IMR-90 (cell line): ENCODE results near the gene SLC9A3. TPM values are rescaled to one million over a fixed set of nuclear protein-coding genes. Genes with fewer than 3 reads are reported as not detected.

Experiments used
- ATAC-seq: fragments of 200-7000 bp; cut with Tn5 transposase; 2 replicates; pipeline ENCODE4 v1.9.1; 2020; ENCODE audit warnings: low read depth, mild to moderate bottlenecking, moderate library complexity
- BruUV-seq: library from RNA; stranded (reverse); fragments of 400-500 nt; replicated peaks from 2 replicates; lab custom pipeline; 2021; lab: Mats Ljungman, UMichigan
- CTCF ChIA-PET: fragments of 300-600 bp; formaldehyde crosslinking; extraction: SDS; loops from one replicate; lab custom pipeline; 2021; ENCODE audit warnings: antibody characterized with exemption; lab: Yijun Ruan, JAX
- POLR2A ChIA-PET: fragments of 300-600 bp; sonication (Branson Sonifier 250); formaldehyde crosslinking; loops from one replicate; lab custom pipeline; 2022; ENCODE audit warnings: antibody characterized with exemption; ENCODE audit not compliant: unreplicated experiment; lab: Charles Lee
- DNase-seq: peaks from one replicate; pipeline ENCODE4 v3.0.0; 2013
- H2AFZ ChIP-seq: replicated peaks from 2 replicates; pipeline ENCODE3; 2013; ENCODE audit warnings: low read length, mild to moderate bottlenecking; ENCODE audit not compliant: poor library complexity
- H2AK5ac ChIP-seq: 2 replicates; pipeline ENCODE4 v1.6.1; 2013; ENCODE audit warnings: low read depth, low read length, inconsistent platforms
- H2AK9ac ChIP-seq: replicated peaks from 2 replicates; pipeline ENCODE3; 2013; ENCODE audit warnings: mild to moderate bottlenecking, low read depth, low read length, moderate library complexity; ENCODE audit not compliant: poor library complexity
- H2BK120ac ChIP-seq: 2 replicates; pipeline ENCODE4 v1.6.1; 2013; ENCODE audit warnings: low read depth, low read length, inconsistent platforms
- H2BK15ac ChIP-seq: 3 replicates; pipeline ENCODE4 v1.6.1; 2013; ENCODE audit warnings: low read depth, low read length, inconsistent platforms
- H2BK20ac ChIP-seq: 2 replicates; pipeline ENCODE4 v1.6.1; 2013; ENCODE audit warnings: low read depth, mild to moderate bottlenecking, inconsistent platforms, low read length, moderate library complexity
- H2BK5ac ChIP-seq: 2 replicates; pipeline ENCODE4 v1.6.1; 2013; ENCODE audit warnings: mild to moderate bottlenecking, low read depth, low read length, inconsistent platforms; ENCODE audit not compliant: poor library complexity, severe bottlenecking
- H3K14ac ChIP-seq: replicated peaks from 2 replicates; pipeline ENCODE4 v1.6.1; 2013; ENCODE audit warnings: low read depth, low read length, inconsistent platforms
- H3K18ac ChIP-seq: 2 replicates; pipeline ENCODE4 v1.6.1; 2013; ENCODE audit warnings: low read depth, low read length, control low read depth
- H3K23ac ChIP-seq: 2 replicates; pipeline ENCODE4 v1.6.1; 2013; ENCODE audit warnings: low read depth, low read length, inconsistent platforms
- H3K27ac ChIP-seq: 2 replicates; pipeline ENCODE4 v1.5.1; 2013; ENCODE audit warnings: mild to moderate bottlenecking, control low read depth, low read length; ENCODE audit not compliant: insufficient read depth
- H3K27me3 ChIP-seq: 2 replicates; pipeline ENCODE4 v1.6.1; 2013; ENCODE audit warnings: low read length; ENCODE audit not compliant: control insufficient read depth, insufficient read depth
- H3K36me3 ChIP-seq: 2 replicates; pipeline ENCODE4 v1.6.1; 2013; ENCODE audit warnings: low read length, mixed read lengths; ENCODE audit not compliant: control insufficient read depth, insufficient read depth
- H3K4ac ChIP-seq: 2 replicates; pipeline ENCODE4 v1.6.1; 2013; ENCODE audit warnings: low read depth, low read length, inconsistent platforms
- H3K4me1 ChIP-seq: 2 replicates; pipeline ENCODE4 v1.6.1; 2013; ENCODE audit warnings: low read length, mixed read lengths; ENCODE audit not compliant: control insufficient read depth, insufficient read depth
- H3K4me2 ChIP-seq: 2 replicates; pipeline ENCODE4 v1.6.1; 2013; ENCODE audit warnings: low read depth, mild to moderate bottlenecking, control low read depth, low read length, moderate library complexity
- H3K4me3 ChIP-seq: 2 replicates; pipeline ENCODE4 v1.5.1; 2013; ENCODE audit warnings: low read depth, mild to moderate bottlenecking, control low read depth, low read length, moderate library complexity; ENCODE audit not compliant: insufficient read depth
- H3K56ac ChIP-seq: 2 replicates; pipeline ENCODE4 v1.6.1; 2013; ENCODE audit warnings: low read length, inconsistent platforms; ENCODE audit not compliant: insufficient read depth; ENCODE audit errors: extremely low read depth
- H3K79me1 ChIP-seq, 2 experiments: 2 replicates each; pipeline ENCODE4 v1.6.1; 2013; ENCODE audit warnings: low read length in 2 of 2, inconsistent platforms in 1 of 2, low read depth in 1 of 2
- H3K9ac ChIP-seq: 2 replicates; pipeline ENCODE4 v1.6.1; 2013; ENCODE audit warnings: low read depth, low read length, control low read depth
- H3K9me1 ChIP-seq: 2 replicates; pipeline ENCODE4 v1.6.1; 2013; ENCODE audit warnings: low read length, inconsistent platforms; ENCODE audit not compliant: insufficient read depth
- H3K9me3 ChIP-seq: 2 replicates; pipeline ENCODE4 v1.6.1; 2013; ENCODE audit warnings: low read length; ENCODE audit not compliant: control insufficient read depth, insufficient read depth
- H4K20me1 ChIP-seq: 2 replicates; pipeline ENCODE4 v1.6.1; 2013; ENCODE audit warnings: low read length, inconsistent platforms; ENCODE audit not compliant: insufficient read depth
- H4K5ac ChIP-seq: 2 replicates; pipeline ENCODE4 v1.6.1; 2013; ENCODE audit warnings: mild to moderate bottlenecking, low read depth, low read length, control low read depth
- H4K8ac ChIP-seq, 2 experiments: 2 replicates each; pipeline ENCODE4 v1.6.1; 2013; ENCODE audit warnings: low read depth in 2 of 2, low read length in 2 of 2, control low read depth in 1 of 2, inconsistent platforms in 1 of 2
- H4K91ac ChIP-seq: 2 replicates; pipeline ENCODE4 v1.6.1; 2013; ENCODE audit warnings: low read depth, low read length, inconsistent platforms; ENCODE audit not compliant: insufficient read depth
- CEBPB ChIP-seq: IDR thresholded peaks from 2 replicates; pipeline ENCODE4 v1.6.1; 2012; ENCODE audit warnings: low read depth, low read length, improper control_type of control experiment
- MAZ ChIP-seq: IDR thresholded peaks from 2 replicates; pipeline ENCODE4 v1.6.1; 2012; ENCODE audit warnings: low read depth, mild to moderate bottlenecking, low read length, improper control_type of control experiment, moderate library complexity, borderline replicate concordance
- NFE2L2 ChIP-seq: fragments of 150-350 bp; IDR thresholded peaks from 2 replicates; pipeline ENCODE4 v1.6.1; 2016; ENCODE audit warnings: low read depth, mild to moderate bottlenecking, low read length
- WGBS, 2 experiments: methylation state at CpG; one replicate each; pipeline versions ENCODE4 v1.1.5 to v1.1.7; 2013; ENCODE audit warnings: missing lambda C conversion rate in 2 of 2; ENCODE audit not compliant: insufficient read length in 1 of 2; ENCODE audit errors: extremely low coverage in 2 of 2; 5-methylcytosine and 5-hydroxymethylcytosine counted together
- dilution Hi-C: fragments of 300-500 bp; cut with HindIII; formaldehyde crosslinking; loops from one replicate; pipeline ENCODE4 v1.14.3; 2018; ENCODE audit warnings: low sequenced_read_pairs; ENCODE audit not compliant: unreplicated experiment
- in situ Hi-C: fragments of 300-500 bp; cut with MboI; formaldehyde crosslinking; loops from 3 replicates; pipeline ENCODE4 v1.14.3; 2019; ENCODE audit warnings: low sequenced_read_pairs, inconsistent platforms, mixed read lengths
- intact Hi-C: fragments of 100-400 bp; cut with micrococcal nuclease; formaldehyde crosslinking; loops from 2 replicates; pipeline ENCODE4 v1.10.0; 2022
- polyA plus RNA-seq, 3 experiments: library from polyadenylated mRNA; depleted of rRNA; stranded (reverse); fragments of >200 nt; gene quantifications; 2 replicates each; pipeline ENCODE4 v1.2.3, GENCODE V29; 2012; ENCODE audit warnings: low replicate concordance in 1 of 3
- total RNA-seq: library from RNA; depleted of rRNA; stranded (reverse); fragments of >200 nt; gene quantifications from 2 replicates; pipeline ENCODE4 v1.2.3, GENCODE V29; 2012

The SLC9A3 gene
- total and polyA plus RNA-seq, 2 of the 4 experiments (the other 2 are of a cell fraction): 0.72 to 1.5 TPM

DNA sequence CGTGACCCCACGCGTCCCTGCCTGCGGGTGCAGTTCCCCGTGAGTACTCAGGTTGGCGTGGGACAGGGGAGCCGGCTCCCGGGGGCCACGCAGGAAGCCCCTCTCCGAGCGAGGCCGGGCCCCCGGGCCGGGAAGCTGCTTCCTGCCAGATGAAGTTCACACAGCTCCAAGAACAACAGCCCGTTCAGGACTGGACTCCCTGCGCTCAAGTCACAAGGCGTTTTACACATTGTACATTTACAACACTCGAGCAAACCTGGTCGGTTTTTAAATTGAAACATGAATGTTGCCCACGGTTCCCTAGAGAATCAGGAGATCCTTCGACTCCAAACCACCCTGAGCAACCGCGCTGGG is 22.4 kb downstream of the SLC9A3 start:
- Histone ChIP-seq H2BK20ac (no peak overlapping the region), H4K20me1 (no peaks in the 10 kb centered on the region), H3K56ac (no peak overlapping the region), H2AK9ac (no peak overlapping the region), H3K36me3 (no peaks in the 10 kb centered on the region), H4K8ac (no peak overlapping the region), H3K18ac (no peak overlapping the region), H2AFZ (no peak overlapping the region), H3K9me1 (no peaks in the 10 kb centered on the region), H2BK15ac (no peak overlapping the region), H3K9me3 (no peaks in the 10 kb centered on the region; the same call in 1 of the 2 replicates), H2BK5ac (no peak overlapping the region), H3K14ac (no peak overlapping the region), H3K9ac (no peak overlapping the region), H3K4me1 (no peaks in the 10 kb centered on the region), H4K5ac (no peak overlapping the region), H3K27ac (no peak overlapping the region), H2AK5ac (no peak overlapping the region), H3K23ac (no peak overlapping the region), H3K4me2 (no peak overlapping the region), H4K91ac (no peak overlapping the region), H3K4me3 (no peak overlapping the region), H2BK120ac (no peak overlapping the region), H3K4ac (no peak overlapping the region), H3K79me1 (no peaks in the 10 kb centered on the region), H3K27me3 (peaks cover 45% of the 10 kb centered on the region)
- no peak for TF ChIP-seq NFE2L2
- TF ChIP-seq MAZ: no peak
- TF ChIP-seq CEBPB: no peak
- in situ Hi-C loops (no loop called here), intact Hi-C loops (no loop called here), dilution Hi-C loops (no loop called here)
- CTCF ChIA-PET: no interaction called here
- POLR2A ChIA-PET: no interaction called here
- WGBS, 2 experiments: 44% methylated on average over 10 of the region's 23 CpGs; no CpG with 5 or more reads in 1 of the 2 experiments
- ATAC-seq: no peak
- BruUV-seq: no TSS peak
- DNase-seq: no peak
